ENCODE data around the gene PRKN.

DNA sequence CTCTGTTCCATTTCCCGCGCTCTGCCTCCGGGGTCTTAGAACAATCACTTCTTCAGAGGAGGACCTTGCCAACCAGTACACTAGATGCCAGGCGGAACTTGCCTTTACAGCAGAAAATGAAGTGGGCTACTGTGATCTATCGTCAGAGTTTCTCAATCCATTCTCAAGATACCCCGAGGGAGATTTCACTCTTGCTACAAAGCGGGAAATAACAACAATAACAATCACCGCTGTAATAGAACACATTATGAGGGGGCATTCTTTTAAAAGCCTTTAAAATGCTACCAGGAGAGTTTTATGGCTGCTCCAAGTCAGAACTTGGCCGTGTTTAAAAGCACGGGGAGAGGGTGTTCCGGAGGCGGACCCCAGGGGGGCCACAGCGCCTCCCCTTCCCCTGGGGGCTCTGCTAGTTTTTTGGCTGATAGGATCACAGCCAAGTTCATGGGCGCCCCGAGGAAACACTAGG is 836.7 kb downstream of the PRKN start:
- TF ChIP-seq, protein P1, sequence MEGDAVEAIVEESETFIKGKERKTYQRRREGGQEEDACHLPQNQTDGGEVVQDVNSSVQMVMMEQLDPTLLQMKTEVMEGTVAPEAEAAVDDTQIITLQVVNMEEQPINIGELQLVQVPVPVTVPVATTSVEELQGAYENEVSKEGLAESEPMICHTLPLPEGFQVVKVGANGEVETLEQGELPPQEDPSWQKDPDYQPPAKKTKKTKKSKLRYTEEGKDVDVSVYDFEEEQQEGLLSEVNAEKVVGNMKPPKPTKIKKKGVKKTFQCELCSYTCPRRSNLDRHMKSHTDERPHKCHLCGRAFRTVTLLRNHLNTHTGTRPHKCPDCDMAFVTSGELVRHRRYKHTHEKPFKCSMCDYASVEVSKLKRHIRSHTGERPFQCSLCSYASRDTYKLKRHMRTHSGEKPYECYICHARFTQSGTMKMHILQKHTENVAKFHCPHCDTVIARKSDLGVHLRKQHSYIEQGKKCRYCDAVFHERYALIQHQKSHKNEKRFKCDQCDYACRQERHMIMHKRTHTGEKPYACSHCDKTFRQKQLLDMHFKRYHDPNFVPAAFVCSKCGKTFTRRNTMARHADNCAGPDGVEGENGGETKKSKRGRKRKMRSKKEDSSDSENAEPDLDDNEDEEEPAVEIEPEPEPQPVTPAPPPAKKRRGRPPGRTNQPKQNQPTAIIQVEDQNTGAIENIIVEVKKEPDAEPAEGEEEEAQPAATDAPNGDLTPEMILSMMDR (IDR thresholded peaks at IDR 0.05; ENCODE audit: borderline replicate concordance, extremely low read depth, low read length, poor library complexity, severe bottlenecking), result no peak
- TF ChIP-seq EZH2 (IDR thresholded peaks at IDR 0.05; ENCODE audit: borderline replicate concordance, low read depth, low read length, severe bottlenecking), result no peak

All from DND-41 (cell line).